OCI-LY3 (cell line): ENCODE data around the gene IGFBP7.

ENCODE experiments used
- H2AFZ ChIP-seq: fragments of 200-600, 300-600 bp; shearing (Covaris generic); 2 replicates; pipeline ENCODE4 v1.6.0; 2014; ENCODE audit warnings: antibody characterized with exemption, low read depth, low read length
- H3K27ac ChIP-seq: fragments of 200-600, 300-600 bp; sonication (generic); 2 replicates; pipeline ENCODE4 v1.5.1; 2014; ENCODE audit warnings: mild to moderate bottlenecking, low read length, moderate library complexity, mixed read lengths
- H3K27me3 ChIP-seq: fragments of 200-600, 300-600 bp; sonication (generic); 2 replicates; pipeline ENCODE4 v1.6.1; 2014; ENCODE audit warnings: low read depth, low read length, mixed read lengths
- H3K36me3 ChIP-seq: fragments of 200-600, 300-600 bp; sonication (generic); replicated peaks from 2 replicates; pipeline ENCODE3; 2014; ENCODE audit warnings: low read depth, low read length, mixed read lengths
- H3K4me1 ChIP-seq: fragments of 300-600, 200-600 bp; sonication (generic); 2 replicates; pipeline ENCODE4 v1.6.1; 2014; ENCODE audit warnings: low read length, mixed read lengths
- H3K4me2 ChIP-seq: fragments of 200-600, 300-600 bp; sonication (generic); 2 replicates; pipeline ENCODE4 v1.6.1; 2014; ENCODE audit warnings: low read length, mixed read lengths
- H3K4me3 ChIP-seq: fragments of 300-600, 200-600 bp; sonication (generic); 2 replicates; pipeline ENCODE4 v1.5.1; 2014; ENCODE audit warnings: antibody characterized with exemption, mild to moderate bottlenecking, low read length, moderate library complexity
- H3K79me2 ChIP-seq: fragments of 300-600, 200-600 bp; shearing (Covaris generic); 2 replicates; pipeline ENCODE4 v1.6.1; 2014; ENCODE audit warnings: mild to moderate bottlenecking, low read length, mixed read lengths
- H3K9ac ChIP-seq: fragments of 300-600, 200-600 bp; shearing (Covaris generic); 2 replicates; pipeline ENCODE4 v1.6.0; 2014; ENCODE audit warnings: mild to moderate bottlenecking, low read length, moderate library complexity
- H3K9me3 ChIP-seq: fragments of 200-600, 300-600 bp; shearing (Covaris generic); 2 replicates; pipeline ENCODE4 v1.6.1; 2014; ENCODE audit warnings: low read length, mixed read lengths; ENCODE audit not compliant: insufficient read depth
- H4K20me1 ChIP-seq: fragments of 200-600, 300-600 bp; sonication (generic); 2 replicates; pipeline ENCODE4 v1.6.1; 2016; ENCODE audit warnings: low read length, mixed read lengths; ENCODE audit not compliant: insufficient read depth
- CTCF ChIP-seq: fragments of 200-600, 300-600 bp; sonication (generic); IDR thresholded peaks from 2 replicates; pipeline ENCODE4 v1.5.1; 2014; ENCODE audit warnings: antibody characterized with exemption, low read length, low read depth
- EZH2phosphoT487 ChIP-seq: fragments of 200-600 bp; shearing (Covaris generic); IDR thresholded peaks from 2 replicates; pipeline ENCODE4 v1.6.1; 2018; ENCODE audit warnings: antibody characterized with exemption, mixed run types, low read depth

The IGFBP7 gene

GRCh38 chr4:57102050-57102624 is 8.0 kb downstream of the IGFBP7 start:
- H3K36me3 ChIP-seq = no peaks in the 10 kb centered on the region
- no peak overlapping the region for H3K9ac ChIP-seq
- no peak for TF ChIP-seq CTCF
- TF ChIP-seq EZH2phosphoT487 = no peak
- no peaks in the 10 kb centered on the region for H3K9me3 ChIP-seq
- H3K4me2 ChIP-seq = no peak overlapping the region
- H3K4me1 ChIP-seq = no peaks in the 10 kb centered on the region
- no peaks in the 10 kb centered on the region for H4K20me1 ChIP-seq
- H3K79me2 ChIP-seq = no peaks in the 10 kb centered on the region
- no peak overlapping the region for H3K4me3 ChIP-seq
- H2AFZ ChIP-seq = no peak overlapping the region
- no peak overlapping the region for H3K27ac ChIP-seq
- H3K27me3 ChIP-seq = no peaks in the 10 kb centered on the region; the same call in 1 of the 2 replicates

GRCh38 chr4:57100979-57101651 is 9.1 kb downstream of the IGFBP7 start:
- Histone ChIP-seq H3K36me3 (no peaks in the 10 kb centered on the region), H3K27ac (no peak overlapping the region), H3K9me3 (no peaks in the 10 kb centered on the region), H3K27me3 (peaks cover 5% of the 10 kb centered on the region; the same call in 1 of the 2 replicates), H4K20me1 (no peaks in the 10 kb centered on the region), H3K79me2 (no peaks in the 10 kb centered on the region), H2AFZ (no peak overlapping the region), H3K4me2 (no peak overlapping the region), H3K4me3 (no peak overlapping the region), H3K9ac (no peak overlapping the region), H3K4me1 (no peaks in the 10 kb centered on the region)
- TF ChIP-seq CTCF (no peak), EZH2phosphoT487 (no peak)

GRCh38 chr4:57099363-57099762 is 10.8 kb downstream of the IGFBP7 start:
- no peak overlapping the region for H2AFZ ChIP-seq
- no peaks in the 10 kb centered on the region for H3K4me1 ChIP-seq
- H3K27ac ChIP-seq = no peak overlapping the region
- H3K36me3 ChIP-seq = no peaks in the 10 kb centered on the region
- H3K27me3 ChIP-seq = peaks cover 17% of the 10 kb centered on the region
- no peak overlapping the region for H3K9ac ChIP-seq
- H3K9me3 ChIP-seq = no peaks in the 10 kb centered on the region
- no peaks in the 10 kb centered on the region for H4K20me1 ChIP-seq
- TF ChIP-seq CTCF (no peak), EZH2phosphoT487 (no peak)
- no peaks in the 10 kb centered on the region for H3K79me2 ChIP-seq
- H3K4me3 ChIP-seq = no peak overlapping the region
- H3K4me2 ChIP-seq = no peak overlapping the region

- Histone ChIP-seq H2AFZ (no peak overlapping the region), H4K20me1 (no peaks in the 10 kb centered on the region), H3K27ac (no peak overlapping the region), H3K9me3 (no peaks in the 10 kb centered on the region), H3K4me3 (no peak overlapping the region), H3K79me2 (no peaks in the 10 kb centered on the region), H3K9ac (no peak overlapping the region), H3K36me3 (no peaks in the 10 kb centered on the region), H3K27me3 (peaks cover 21% of the 10 kb centered on the region), H3K4me2 (no peak overlapping the region), H3K4me1 (no peaks in the 10 kb centered on the region)
- TF ChIP-seq EZH2phosphoT487 = no peak
- TF ChIP-seq CTCF = no peak
Measured at GRCh38 chr4:57098941-57099340, 11.2 kb downstream of the IGFBP7 start.
